PC-9 (cell line): ENCODE data around the gene WDR83.

Experiments
- CTCF ChIP-seq: fragments of 200-600 bp; sonication (generic); conservative IDR thresholded peaks from 2 replicates; pipeline ENCODE4 v1.6.1; 2017; ENCODE audit warnings: mixed run types, antibody characterized with exemption, mild to moderate bottlenecking, moderate library complexity
- EZH2 ChIP-seq: fragments of 200-600 bp; sonication (generic); IDR thresholded peaks from 2 replicates; pipeline ENCODE4 v1.8.0; 2017; ENCODE audit warnings: antibody characterized with exemption, low read depth

GRCh38 chr19:12667731-12668302 is 1.2 kb downstream of the WDR83 start:
- no peak for TF ChIP-seq CTCF
- TF ChIP-seq EZH2: no peak
